HCT116 (cell line): ENCODE data around the gene FBXL7.

Experiments used
- ATF3 ChIP-seq: IDR thresholded peaks from 2 replicates; pipeline ENCODE4 v1.6.1; 2012
- CBX3 ChIP-seq: IDR thresholded peaks from 2 replicates; pipeline ENCODE4 v1.6.1; 2012; ENCODE audit warnings: low read depth
- CTCF ChIP-seq, 3 experiments: fragments of 200-600 bp in 1 of 3; sonication (generic) in 1 of 3; IDR thresholded peaks in 2 of 3; conservative IDR thresholded peaks in 1 of 3; 2 replicates each; pipeline ENCODE4 v1.5.1; 2012 to 2017; ENCODE audit warnings: low read depth in 2 of 3, low read length in 2 of 3, antibody characterized with exemption in 1 of 3, borderline replicate concordance in 1 of 3, control low read depth in 1 of 3, mild to moderate bottlenecking in 1 of 3, mixed read lengths in 1 of 3, mixed run types in 1 of 3, moderate library complexity in 1 of 3; ENCODE audit not compliant: insufficient read depth in 1 of 3
- EGR1 ChIP-seq: IDR thresholded peaks from 2 replicates; pipeline ENCODE4 v1.6.1; 2012; ENCODE audit warnings: low read depth
- FOSL1 ChIP-seq: IDR thresholded peaks from 2 replicates; pipeline ENCODE4 v1.6.1; 2012; ENCODE audit warnings: low read depth
- MAX ChIP-seq: IDR thresholded peaks from 2 replicates; pipeline ENCODE4 v1.6.1; 2012
- POLR2A ChIP-seq: IDR thresholded peaks from 2 replicates; pipeline ENCODE4 v1.7.0; 2011; ENCODE audit warnings: borderline replicate concordance; ENCODE audit not compliant: insufficient read depth, insufficient read length; ENCODE audit errors: extremely low read depth
- POLR2AphosphoS5 ChIP-seq: IDR thresholded peaks from 2 replicates; pipeline ENCODE4 v1.6.1; 2011; ENCODE audit warnings: mild to moderate bottlenecking, low read depth, low read length, moderate library complexity
- SP1 ChIP-seq: IDR thresholded peaks from 2 replicates; pipeline ENCODE4 v1.6.1; 2012; ENCODE audit warnings: low read depth
- TCF7L2 ChIP-seq: IDR thresholded peaks from 2 replicates; pipeline ENCODE4 v1.7.0; 2011; ENCODE audit warnings: borderline replicate concordance, inconsistent platforms; ENCODE audit not compliant: insufficient read depth, insufficient read length; ENCODE audit errors: extremely low read depth

- TF ChIP-seq POLR2A (no peak), MAX (no peak), FOSL1 (no peak), CTCF (IDR thresholded peaks at IDR 0.05 in 2 of 3, conservative IDR thresholded peaks at IDR 0.05 in 1 of 3; ENCODE audit: borderline replicate concordance in 1 of 3, insufficient read depth in 1 of 3, low read depth in 2 of 3, low read length in 2 of 3) (no peak), SP1 (no peak), TCF7L2 (no peak), ATF3 (no peak), POLR2AphosphoS5 (no peak), EGR1 (no peak), CBX3 (no peak)
Observed at GRCh38 chr5:15506146-15506545, 6.2 kb downstream of the FBXL7 start.
